GM19395 (cell line): ENCODE results near the gene SUPT20HL1.
"Not testable (repeated sequence)": the region's sequence is repeated elsewhere in the genome, so short reads cannot be mapped to it uniquely, and the experiment has no call there.

Source experiments
- ATAC-seq: cut with Tn5 transposase; IDR thresholded peaks from one replicate; pipeline ENCODE4 v1.9.1; 2021; ENCODE audit warnings: mild to moderate bottlenecking, moderate library complexity; ENCODE audit not compliant: unreplicated experiment

SUPT20HL1 gene

GRCh38 chrX:24362089-24362745 is 1.8 kb downstream of the SUPT20HL1 start:
- ATAC-seq = not testable (repeated sequence)

GRCh38 chrX:24363432-24364181 is 3.2 kb downstream of the SUPT20HL1 start:
- ATAC-seq = not testable (repeated sequence)

- ATAC-seq = no peak
Observed at GRCh38 chrX:24364326-24364725, 3.9 kb downstream of the SUPT20HL1 start.

GRCh38 chrX:24364851-24365538 is 4.6 kb downstream of the SUPT20HL1 start:
- no peak for ATAC-seq

- not testable (repeated sequence) for ATAC-seq
Observed at GRCh38 chrX:24366762-24367400, 6.4 kb downstream of the SUPT20HL1 start.

GRCh38 chrX:24369816-24370215 is 9.4 kb downstream of the SUPT20HL1 start:
- ATAC-seq = no peak

- peak; percentile 93 for ATAC-seq
Observed at GRCh38 chrX:24371391-24371972, 11.0 kb downstream of the SUPT20HL1 start.

GRCh38 chrX:24372021-24372763 is 11.8 kb downstream of the SUPT20HL1 start:
- ATAC-seq = no peak

GRCh38 chrX:24375600-24376131 is 15.2 kb downstream of the SUPT20HL1 start:
- ATAC-seq = no peak

- no peak for ATAC-seq
Observed at GRCh38 chrX:24376403-24376802, 16.0 kb downstream of the SUPT20HL1 start.

- ATAC-seq = no peak
Observed at GRCh38 chrX:24377195-24377594, 16.8 kb downstream of the SUPT20HL1 start.

GRCh38 chrX:24377911-24378468 is 17.6 kb downstream of the SUPT20HL1 start:
- ATAC-seq = no peak

- ATAC-seq = no peak
Observed at GRCh38 chrX:24378706-24379105, 18.3 kb downstream of the SUPT20HL1 start.

GRCh38 chrX:24380262-24381187 is 20.1 kb downstream of the SUPT20HL1 start:
- no peak for ATAC-seq

GRCh38 chrX:24382315-24382714 is 21.9 kb downstream of the SUPT20HL1 start:
- ATAC-seq = not testable (repeated sequence)

- no peak for ATAC-seq
Observed at GRCh38 chrX:24387724-24388123, 27.3 kb downstream of the SUPT20HL1 start.

GRCh38 chrX:24391389-24391788 is 30.9 kb downstream of the SUPT20HL1 start:
- ATAC-seq = no peak

- no peak for ATAC-seq
Observed at GRCh38 chrX:24391843-24392242, 31.4 kb downstream of the SUPT20HL1 start.

- no peak for ATAC-seq
Observed at GRCh38 chrX:24392709-24393108, 32.3 kb downstream of the SUPT20HL1 start.
